NCI-H69 (cell line): ENCODE measurements around the gene IDH3G.
"Not testable (repeated sequence)": the region's sequence is repeated elsewhere in the genome, so short reads cannot be mapped to it uniquely, and the experiment has no call there.

Experiments
- DNase-seq: peaks from one replicate; lab custom pipeline; 2025; lab: John Stamatoyannopoulos, UW

Gene IDH3G

GRCh38 chrX:153762626-153763173 lies 31.5 kb downstream of the IDH3G start:
- no peak for DNase-seq

GRCh38 chrX:153761863-153762262 lies 32.3 kb downstream of the IDH3G start:
- DNase-seq, result no peak

- no peak for DNase-seq
Measured at GRCh38 chrX:153755136-153755535, 39.0 kb downstream of the IDH3G start.

- DNase-seq, result no peak
Measured at GRCh38 chrX:153750127-153750774, 43.9 kb downstream of the IDH3G start.

- DNase-seq, result not testable (repeated sequence)
Measured at GRCh38 chrX:153749017-153749416, 45.2 kb downstream of the IDH3G start.

GRCh38 chrX:153746991-153747390 lies 47.2 kb downstream of the IDH3G start:
- not testable (repeated sequence) for DNase-seq

GRCh38 chrX:153746359-153746758 lies 47.8 kb downstream of the IDH3G start:
- DNase-seq, result no peak

GRCh38 chrX:153745067-153745433 lies 49.1 kb downstream of the IDH3G start:
- DNase-seq, result not testable (repeated sequence)

GRCh38 chrX:153744210-153745066 lies 49.7 kb downstream of the IDH3G start:
- DNase-seq, result peak; percentile 59

GRCh38 chrX:153743468-153744209 lies 50.5 kb downstream of the IDH3G start:
- peak; percentile 81 for DNase-seq

GRCh38 chrX:153742796-153743467 lies 51.2 kb downstream of the IDH3G start:
- DNase-seq, result not testable (repeated sequence)

GRCh38 chrX:153742111-153742510 lies 52.1 kb downstream of the IDH3G start:
- DNase-seq, result not testable (repeated sequence)

- no peak for DNase-seq
Measured at GRCh38 chrX:153741446-153741845, 52.7 kb downstream of the IDH3G start.

- no peak for DNase-seq
Measured at GRCh38 chrX:153740631-153741222, 53.4 kb downstream of the IDH3G start.

GRCh38 chrX:153739754-153740486 lies 54.3 kb downstream of the IDH3G start:
- DNase-seq, result no peak

- no peak for DNase-seq
Measured at GRCh38 chrX:153738056-153738605, 56.0 kb downstream of the IDH3G start.

GRCh38 chrX:153736871-153737441 lies 57.2 kb downstream of the IDH3G start:
- peak; percentile 21 for DNase-seq

GRCh38 chrX:153736071-153736820 lies 57.9 kb downstream of the IDH3G start:
- DNase-seq, result no peak
